Gastrocnemius medialis (tissue), 4 donors: ENCODE results near the gene LY9.

Experiments used
- CTCF ChIP-seq, 5 experiments: fragments of 450-650 bp in 3 of 5; fragments of 200-600 bp in 2 of 5; sonication (generic) in 2 of 5; IDR thresholded peaks in 4 of 5; conservative IDR thresholded peaks in 1 of 5; 1 replicate in 4 of 5; 2 replicates in 1 of 5; pipeline ENCODE4 v1.5.1; 2016 to 2019; ENCODE audit warnings: antibody characterized with exemption in 5 of 5, mild to moderate bottlenecking in 3 of 5, moderate library complexity in 3 of 5
- POLR2A ChIP-seq, 2 donors: fragments of 450-650 bp; IDR thresholded peaks; one replicate each; pipeline ENCODE4 v1.6.1; 2017; ENCODE audit warnings: antibody characterized with exemption in 2 of 2, mild to moderate bottlenecking in 2 of 2, moderate library complexity in 2 of 2

- no peak for TF ChIP-seq CTCF (IDR thresholded peaks at IDR 0.05 in 4 of 5, conservative IDR thresholded peaks at IDR 0.05 in 1 of 5)
- no peak for TF ChIP-seq POLR2A (IDR thresholded peaks at IDR 0.05)
These were observed 25.7 kb downstream of the LY9 start for GRCh38 chr1:160821627-160822026.
